Ectodermal cell (in vitro differentiated cells): ENCODE results near the gene RRAGB.
"Not testable (repeated sequence)": the region's sequence is repeated elsewhere in the genome, so short reads cannot be mapped to it uniquely, and the experiment has no call there.

Experiments
- H3K27ac ChIP-seq: 2 replicates; pipeline ENCODE4 v1.7.0; 2013; ENCODE audit warnings: mild to moderate bottlenecking, low read depth, low read length; ENCODE audit not compliant: insufficient read depth, poor library complexity, severe bottlenecking
- H3K27me3 ChIP-seq: 2 replicates; pipeline ENCODE4 v1.7.0; 2013; ENCODE audit warnings: mild to moderate bottlenecking, low read length; ENCODE audit not compliant: insufficient read depth, control insufficient read depth, poor library complexity, severe bottlenecking
- H3K36me3 ChIP-seq: one replicate; pipeline ENCODE4 v1.7.0; 2013; ENCODE audit warnings: low read length; ENCODE audit not compliant: control insufficient read depth, insufficient read depth
- H3K4me1 ChIP-seq: one replicate; pipeline ENCODE4 v1.7.0; 2013; ENCODE audit warnings: low read length; ENCODE audit not compliant: control insufficient read depth, insufficient read depth
- H3K4me3 ChIP-seq: 2 replicates; pipeline ENCODE4 v1.7.0; 2013; ENCODE audit warnings: low read depth, low read length, control low read depth; ENCODE audit not compliant: insufficient read depth
- H3K9me3 ChIP-seq: 2 replicates; pipeline ENCODE4 v1.7.0; 2013; ENCODE audit warnings: mild to moderate bottlenecking, low read length, moderate library complexity; ENCODE audit not compliant: control insufficient read depth
- WGBS, 2 experiments: methylation state at CpG; one replicate each; pipeline ENCODE4 v1.1.7; 2013; ENCODE audit warnings: missing lambda C conversion rate in 2 of 2; 5-methylcytosine and 5-hydroxymethylcytosine counted together

Gene RRAGB

GRCh38 chrX:55713631-55714030 lies 3.9 kb upstream of the RRAGB start:
- H3K27me3 ChIP-seq = no peaks in the 10 kb centered on the region
- H3K4me3 ChIP-seq = no peak overlapping the region
- WGBS, 2 experiments = 100% methylated on average over 1 of the region's 1 CpG; no CpG with 5 or more reads in 1 of the 2 experiments
- H3K36me3 ChIP-seq = no peaks in the 10 kb centered on the region
- H3K9me3 ChIP-seq = no peaks in the 10 kb centered on the region
- no peak overlapping the region for H3K27ac ChIP-seq
- H3K4me1 ChIP-seq = no peaks in the 10 kb centered on the region

DNA sequence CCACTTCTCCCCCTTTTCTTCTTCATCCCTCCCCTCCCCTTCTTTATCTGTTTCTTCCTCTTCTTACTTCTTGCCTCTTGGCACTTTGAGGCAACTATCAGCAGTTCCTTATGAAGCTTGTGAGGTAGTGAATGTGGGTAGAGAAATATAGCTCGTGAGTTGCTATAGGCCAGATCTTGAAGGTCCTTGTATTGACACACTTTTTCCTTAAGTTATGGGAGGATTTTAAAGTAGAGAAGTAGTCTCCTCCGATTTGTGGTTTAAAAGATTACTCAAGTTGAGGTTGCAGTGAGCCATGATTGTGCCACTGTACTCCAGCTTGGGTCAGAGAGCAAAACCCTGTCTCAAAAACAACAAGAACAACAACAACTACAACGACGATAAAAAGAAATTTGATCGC lies 3.4 kb upstream of the RRAGB start:
- no peaks in the 10 kb centered on the region for H3K36me3 ChIP-seq
- no peak overlapping the region for H3K27ac ChIP-seq
- H3K4me1 ChIP-seq = no peaks in the 10 kb centered on the region
- H3K4me3 ChIP-seq = no peak overlapping the region
- H3K9me3 ChIP-seq = no peaks in the 10 kb centered on the region
- no peaks in the 10 kb centered on the region for H3K27me3 ChIP-seq
- 88 to 97% methylated on average over 5 of the region's 5 CpGs for WGBS, 2 experiments

GRCh38 chrX:55715847-55716246 lies 1.7 kb upstream of the RRAGB start:
- no peaks in the 10 kb centered on the region for H3K4me1 ChIP-seq
- no peaks in the 10 kb centered on the region for H3K36me3 ChIP-seq
- no peak overlapping the region for H3K4me3 ChIP-seq
- H3K27me3 ChIP-seq = no peaks in the 10 kb centered on the region
- 58 to 77% methylated on average over 6 to 7 of the region's 7 CpGs for WGBS, 2 experiments
- H3K9me3 ChIP-seq = no peaks in the 10 kb centered on the region
- no peak overlapping the region for H3K27ac ChIP-seq

DNA sequence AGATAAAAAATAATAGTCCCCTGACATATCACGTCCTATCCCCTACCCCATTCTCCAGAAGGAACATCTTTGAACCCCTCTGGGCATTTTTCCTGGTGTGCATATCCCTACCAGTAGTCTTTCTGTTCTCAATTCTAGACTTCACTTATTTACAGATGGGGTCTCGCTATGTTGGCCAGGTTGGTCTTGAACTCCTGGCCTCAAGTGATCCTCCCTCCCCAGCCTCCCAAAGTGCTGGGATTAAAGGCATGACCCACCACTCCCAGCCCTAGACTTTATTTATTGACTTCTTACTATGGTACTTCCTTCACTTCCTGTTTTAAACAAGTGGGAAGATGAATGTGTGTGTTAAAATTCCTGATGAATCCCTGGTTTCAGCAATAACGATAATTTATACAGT lies 612 bp upstream of the RRAGB start:
- no peaks in the 10 kb centered on the region for H3K4me1 ChIP-seq
- H3K27me3 ChIP-seq = no peaks in the 10 kb centered on the region
- no peaks in the 10 kb centered on the region for H3K9me3 ChIP-seq
- 44 to 60% methylated on average over 2 to 3 of the region's 3 CpGs for WGBS, 2 experiments
- no peak overlapping the region for H3K4me3 ChIP-seq
- H3K36me3 ChIP-seq = no peaks in the 10 kb centered on the region
- H3K27ac ChIP-seq = no peak overlapping the region

DNA sequence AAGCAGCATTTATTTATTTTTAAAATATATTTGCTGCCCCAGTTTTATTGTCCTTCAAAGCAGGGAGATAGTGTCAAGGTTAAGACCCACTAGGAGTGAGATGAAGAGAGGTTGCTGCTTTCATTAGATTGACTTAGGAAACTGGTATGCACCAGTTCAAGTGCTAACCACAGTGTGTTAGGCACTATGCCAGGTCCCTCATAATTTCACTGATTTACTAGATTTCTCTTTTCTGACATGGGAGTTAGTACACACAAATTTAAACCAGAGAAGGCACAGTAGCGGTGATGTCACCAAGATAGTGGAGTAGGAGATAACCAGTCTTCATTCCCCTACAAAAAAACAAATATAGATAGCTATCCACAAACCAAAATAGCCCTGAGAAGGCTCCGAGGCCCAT lies 14.3 kb downstream of the RRAGB start:
- H3K36me3 ChIP-seq = no peaks in the 10 kb centered on the region
- H3K9me3 ChIP-seq = no peaks in the 10 kb centered on the region
- no peaks in the 10 kb centered on the region for H3K27me3 ChIP-seq
- WGBS, 2 experiments = 78 to 100% methylated on average over 1 of the region's 2 CpGs
- no peak overlapping the region for H3K27ac ChIP-seq
- no peak overlapping the region for H3K4me3 ChIP-seq
- H3K4me1 ChIP-seq = no peaks in the 10 kb centered on the region

- Histone ChIP-seq H3K9me3 (no peaks in the 10 kb centered on the region), H3K4me1 (no peaks in the 10 kb centered on the region), H3K27ac (no peak overlapping the region), H3K27me3 (no peaks in the 10 kb centered on the region), H3K36me3 (no peaks in the 10 kb centered on the region), H3K4me3 (no peak overlapping the region)
- 83 to 90% methylated on average over 4 of the region's 4 CpGs for WGBS, 2 experiments
These were observed 21.4 kb downstream of the RRAGB start for GRCh38 chrX:55738969-55739368.

DNA sequence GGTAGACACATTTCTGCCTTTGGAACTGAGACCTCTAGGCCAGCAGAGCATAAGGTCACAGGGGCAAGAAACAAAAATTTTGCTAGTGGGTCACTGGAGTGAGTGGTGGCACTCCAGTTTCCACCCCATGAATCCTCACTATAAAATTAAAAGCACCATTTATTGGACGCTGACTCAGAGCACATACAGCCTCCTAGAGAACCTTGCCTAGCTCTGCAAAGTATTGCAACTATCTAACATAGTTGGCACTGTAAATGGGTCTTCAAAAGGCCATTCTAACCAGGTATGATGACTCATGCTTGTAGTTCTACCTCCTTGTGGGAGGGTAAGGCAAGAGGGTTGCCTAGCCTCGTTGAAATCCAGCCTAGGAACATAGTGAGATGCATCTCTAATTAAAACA lies 25.1 kb downstream of the RRAGB start:
- WGBS, 2 experiments = 94 to 100% methylated on average over 1 to 2 of the region's 2 CpGs
- no peaks in the 10 kb centered on the region for H3K27me3 ChIP-seq
- no peaks in the 10 kb centered on the region for H3K9me3 ChIP-seq
- H3K4me3 ChIP-seq = no peak overlapping the region
- no peaks in the 10 kb centered on the region for H3K36me3 ChIP-seq
- no peak overlapping the region for H3K27ac ChIP-seq
- H3K4me1 ChIP-seq = no peaks in the 10 kb centered on the region

DNA sequence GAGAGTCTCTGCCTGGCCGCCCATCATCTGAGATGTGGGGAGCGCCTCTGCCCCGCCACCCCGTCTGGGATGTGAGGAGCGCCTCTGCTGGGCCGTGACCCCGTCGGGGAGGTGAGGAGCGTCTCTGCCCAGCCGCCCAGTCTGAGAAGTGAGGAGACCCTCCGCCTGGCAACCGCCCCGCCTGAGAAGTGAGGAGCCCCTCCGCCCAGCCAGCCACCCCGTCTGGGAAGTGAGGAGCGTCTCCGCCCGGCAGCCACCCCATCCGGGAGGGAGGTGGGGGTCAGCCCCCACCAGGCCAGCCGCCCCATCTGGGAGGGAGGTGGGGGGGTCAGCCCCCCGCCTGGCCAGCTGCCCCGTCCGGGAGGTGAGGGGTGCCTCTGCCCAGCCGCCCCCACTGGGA lies 30.9 kb downstream of the RRAGB start:
- not testable (repeated sequence) for H3K36me3 ChIP-seq, H3K27me3 ChIP-seq, H3K27ac ChIP-seq, H3K4me1 ChIP-seq, H3K4me3 ChIP-seq, H3K9me3 ChIP-seq
- 93 to 95% methylated on average over 19 to 23 of the region's 24 CpGs for WGBS, 2 experiments

GRCh38 chrX:55750256-55750655 lies 32.7 kb downstream of the RRAGB start:
- Histone ChIP-seq H3K9me3 (no peaks in the 10 kb centered on the region), H3K4me1 (no peaks in the 10 kb centered on the region), H3K27me3 (no peaks in the 10 kb centered on the region), H3K36me3 (no peaks in the 10 kb centered on the region), H3K27ac (no peak overlapping the region), H3K4me3 (no peak overlapping the region)
- WGBS, 2 experiments = 100% methylated on average over 1 of the region's 1 CpG

DNA sequence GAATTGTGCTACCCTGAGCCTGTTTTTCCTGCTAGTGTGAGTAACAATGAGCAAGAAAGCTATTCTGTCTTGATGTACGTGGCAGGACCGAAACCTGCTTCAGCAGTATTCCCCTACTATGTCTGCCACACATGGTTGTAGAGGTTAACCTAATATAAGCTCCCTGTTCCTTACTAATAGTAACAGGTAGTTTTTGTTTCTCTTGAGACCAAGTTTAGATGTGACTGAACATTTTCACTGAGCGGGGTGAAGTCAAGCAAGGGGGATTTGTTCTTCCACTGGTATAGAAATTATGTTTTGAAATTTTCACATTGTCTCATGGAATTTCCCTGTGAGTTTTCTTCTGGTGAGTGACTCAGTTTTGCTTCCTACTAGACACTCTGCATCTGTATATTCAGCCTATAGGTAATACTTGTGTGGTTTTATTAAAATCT lies 37.3 kb downstream of the RRAGB start:
- Histone ChIP-seq H3K4me1 (no peaks in the 10 kb centered on the region), H3K9me3 (no peaks in the 10 kb centered on the region), H3K27me3 (no peaks in the 10 kb centered on the region), H3K4me3 (no peak overlapping the region), H3K27ac (no peak overlapping the region), H3K36me3 (no peaks in the 10 kb centered on the region)
- 92 to 100% methylated on average over 1 to 3 of the region's 3 CpGs for WGBS, 2 experiments

- Histone ChIP-seq H3K27me3 (no peaks in the 10 kb centered on the region), H3K4me3 (no peak overlapping the region), H3K4me1 (no peaks in the 10 kb centered on the region), H3K9me3 (no peaks in the 10 kb centered on the region), H3K27ac (no peak overlapping the region), H3K36me3 (no peaks in the 10 kb centered on the region)
- 83 to 90% methylated on average over 2 to 3 of the region's 4 CpGs for WGBS, 2 experiments
These were observed 40.5 kb downstream of the RRAGB start for GRCh38 chrX:55758033-55758432.
